Nucleus accumbens (tissue), 56 donors: Measurements from ENCODE around the gene SMTNL2.
"Not testable (repeated sequence)": the region's sequence is repeated elsewhere in the genome, so short reads cannot be mapped to it uniquely, and the experiment has no call there.

Source experiments
- DNase-seq, 56 donors: peaks; one replicate each; lab custom pipeline; 2025; lab: John Stamatoyannopoulos, UW

Gene SMTNL2

DNA sequence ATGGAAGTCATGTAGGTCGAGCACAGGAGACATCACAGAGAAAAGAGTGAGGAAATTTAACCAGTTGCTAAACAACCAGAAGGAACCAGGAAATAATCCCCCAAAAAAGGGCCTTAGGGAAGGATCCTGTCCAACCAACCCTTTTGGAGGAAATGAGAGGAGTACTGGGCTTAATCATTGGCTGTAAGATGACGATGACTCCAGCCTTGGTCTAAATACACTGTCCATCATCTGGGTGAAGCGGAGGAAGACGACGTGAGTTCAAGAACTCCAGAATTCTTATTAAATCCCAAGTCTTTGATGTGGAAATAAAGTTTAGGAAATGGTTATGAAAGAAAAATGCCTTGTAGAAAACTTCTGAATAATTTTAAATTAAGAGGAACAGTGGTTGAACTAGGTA lies 68.7 kb downstream of the SMTNL2 start:
- DNase-seq: no peak

DNA sequence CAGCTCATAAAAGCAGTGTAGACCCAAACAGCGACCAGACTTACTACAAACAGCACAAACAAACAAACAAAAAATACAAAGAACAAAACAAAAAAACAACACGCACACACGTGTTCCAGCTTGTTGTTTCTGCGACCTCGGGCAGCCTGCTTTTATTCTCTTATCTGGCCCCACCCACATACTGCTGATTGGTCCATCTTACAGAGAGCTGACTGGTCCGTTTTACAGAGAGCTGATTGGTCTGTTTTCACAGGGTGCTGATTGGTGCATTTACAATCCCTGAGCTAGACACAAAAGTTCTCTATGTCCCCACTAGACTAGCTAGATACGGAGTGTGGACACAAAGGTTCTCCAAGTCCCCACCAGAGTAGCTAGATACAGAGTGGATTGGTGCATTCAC lies 71.6 kb downstream of the SMTNL2 start:
- not testable (repeated sequence) for DNase-seq

DNA sequence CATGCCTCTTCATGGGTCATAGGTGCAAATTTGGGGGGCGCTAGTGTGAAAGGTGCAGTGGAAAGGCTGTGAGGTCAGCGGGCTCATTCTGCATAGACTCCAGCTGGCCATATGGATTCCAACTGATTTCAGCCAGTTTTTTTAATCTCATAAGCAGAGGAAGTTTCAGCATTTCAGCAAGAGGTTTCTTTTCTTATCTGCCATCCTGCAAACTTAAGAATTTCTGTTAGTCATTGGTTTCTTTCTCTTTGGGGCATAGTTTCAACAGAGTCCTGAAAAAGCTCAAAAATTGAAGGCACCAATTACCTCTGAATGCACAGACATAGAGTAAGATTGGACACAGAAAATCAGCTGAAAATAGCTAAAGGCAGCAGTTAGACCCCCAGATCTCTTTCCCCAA lies 73.3 kb downstream of the SMTNL2 start:
- DNase-seq: no peak
